Measurements from ENCODE around the gene CYB561D2. TPM values are rescaled to one million over a fixed set of nuclear protein-coding genes. Genes with fewer than 3 reads are reported as not detected.

The CYB561D2 gene
- total and polyA plus RNA-seq, 2 of the 13 experiments (the other 11 are each of a cell fraction or from before 2014, with no cell fraction given): 11.1 to 17.2 TPM

GRCh38 chr3:50324351-50325112, 26.1 kb upstream of the CYB561D2 start (continued):
- TF ChIP-seq STAT6 (CRISPR knock-in tag; IDR thresholded peaks at IDR 0.05; ENCODE audit: borderline replicate concordance): no peak
- TF ChIP-seq ZNF530 (CRISPR knock-in tag; IDR thresholded peaks at IDR 0.05; ENCODE audit: low read depth): no peak
- TF ChIP-seq ZBTB37 (CRISPR knock-in tag; IDR thresholded peaks at IDR 0.05): no peak
- TF ChIP-seq ZNF674 (CRISPR knock-in tag; IDR thresholded peaks at IDR 0.05; ENCODE audit: low read depth): no peak
- TF ChIP-seq PREB (CRISPR knock-in tag; IDR thresholded peaks at IDR 0.05): no peak
- TF ChIP-seq ZSCAN12 (CRISPR knock-in tag; IDR thresholded peaks at IDR 0.05): no peak
- TF ChIP-seq ZNF136 (CRISPR knock-in tag; IDR thresholded peaks at IDR 0.05; ENCODE audit: low read depth): no peak
- TF ChIP-seq, protein P1, sequence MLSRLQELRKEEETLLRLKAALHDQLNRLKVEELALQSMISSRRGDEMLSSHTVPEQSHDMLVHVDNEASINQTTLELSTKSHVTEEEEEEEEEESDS (CRISPR knock-in tag; IDR thresholded peaks at IDR 0.05; ENCODE audit: borderline replicate concordance): no peak
- TF ChIP-seq ZNF326 (CRISPR knock-in tag; IDR thresholded peaks at IDR 0.05; ENCODE audit: borderline replicate concordance): no peak
- no peak for TF ChIP-seq CREM (IDR thresholded peaks at IDR 0.05)
- TF ChIP-seq CREM (CRISPR knock-in tag; IDR thresholded peaks at IDR 0.05): no peak
- TF ChIP-seq IKZF4 (CRISPR knock-in tag; IDR thresholded peaks at IDR 0.05; ENCODE audit: borderline replicate concordance, low read depth, not compliant biosample characterization): no peak
- TF ChIP-seq, protein P2, sequence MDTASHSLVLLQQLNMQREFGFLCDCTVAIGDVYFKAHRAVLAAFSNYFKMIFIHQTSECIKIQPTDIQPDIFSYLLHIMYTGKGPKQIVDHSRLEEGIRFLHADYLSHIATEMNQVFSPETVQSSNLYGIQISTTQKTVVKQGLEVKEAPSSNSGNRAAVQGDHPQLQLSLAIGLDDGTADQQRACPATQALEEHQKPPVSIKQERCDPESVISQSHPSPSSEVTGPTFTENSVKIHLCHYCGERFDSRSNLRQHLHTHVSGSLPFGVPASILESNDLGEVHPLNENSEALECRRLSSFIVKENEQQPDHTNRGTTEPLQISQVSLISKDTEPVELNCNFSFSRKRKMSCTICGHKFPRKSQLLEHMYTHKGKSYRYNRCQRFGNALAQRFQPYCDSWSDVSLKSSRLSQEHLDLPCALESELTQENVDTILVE (CRISPR knock-in tag; IDR thresholded peaks at IDR 0.05): no peak
- no peak for TF ChIP-seq BCL3 (CRISPR knock-in tag; IDR thresholded peaks at IDR 0.05)
- no peak for TF ChIP-seq ZNF883 (CRISPR knock-in tag; IDR thresholded peaks at IDR 0.05; ENCODE audit: not compliant biosample characterization)
- TF ChIP-seq ZNF691 (CRISPR knock-in tag; IDR thresholded peaks at IDR 0.05; ENCODE audit: borderline replicate concordance, low read depth): no peak
- no peak for TF ChIP-seq ZNF713 (CRISPR knock-in tag; IDR thresholded peaks at IDR 0.05)
- no peak for TF ChIP-seq ZNF430 (CRISPR knock-in tag; IDR thresholded peaks at IDR 0.05)
- TF ChIP-seq ZMYM3 (CRISPR knock-in tag; IDR thresholded peaks at IDR 0.05): no peak
